ENCODE results near the gene CYP3A4. TPM values are rescaled to one million over a fixed set of nuclear protein-coding genes. Genes with fewer than 3 reads are reported as not detected.
"Not testable (repeated sequence)": the region's sequence is repeated elsewhere in the genome, so short reads cannot be mapped to it uniquely, and the experiment has no call there.

The CYP3A4 gene
- polyA plus RNA-seq, 1 experiment: not detected

GRCh38 chr7:99729486-99730237, 54.3 kb downstream of the CYP3A4 start:
- ChIA-PET CTCF (no interaction called here), POLR2A (no interaction called here)
- no peak for TF ChIP-seq CTCF (IDR thresholded peaks at IDR 0.05; ENCODE audit: low read depth, low read length)

GRCh38 chr7:99728615-99729014, 55.4 kb downstream of the CYP3A4 start:
- H3K27me3 ChIP-seq (ENCODE audit: control insufficient read depth, insufficient read depth, low read length): peaks cover 3% of the 10 kb centered on the region
- no peak for DNase-seq (ENCODE audit: low read depth, low spot score)
- H3K4me3 ChIP-seq (ENCODE audit: low read depth, low read length): no peak overlapping the region
- H3K9me3 ChIP-seq (ENCODE audit: control insufficient read depth, insufficient read depth, low read length): no peaks in the 10 kb centered on the region
- no peak for TF ChIP-seq CTCF (IDR thresholded peaks at IDR 0.05; ENCODE audit: low read depth, low read length)
- H3K27ac ChIP-seq (ENCODE audit: low read depth, low read length): no peak overlapping the region
- ChIA-PET POLR2A (no interaction called here), CTCF (no interaction called here)

More at GRCh38 chr7:99729486-99730237, 54.3 kb downstream of the CYP3A4 start:
- H3K27ac ChIP-seq (ENCODE audit: low read depth, low read length): no peak overlapping the region
- no peaks in the 10 kb centered on the region for H3K9me3 ChIP-seq (ENCODE audit: control insufficient read depth, insufficient read depth, low read length)
- peaks cover 3% of the 10 kb centered on the region for H3K27me3 ChIP-seq (ENCODE audit: control insufficient read depth, insufficient read depth, low read length)
- no peak overlapping the region for H3K4me3 ChIP-seq (ENCODE audit: low read depth, low read length)
- DNase-seq (ENCODE audit: low read depth, low spot score): no peak

GRCh38 chr7:99723201-99723600, 60.8 kb downstream of the CYP3A4 start:
- H3K27me3 ChIP-seq (ENCODE audit: control insufficient read depth, insufficient read depth, low read length); H3K9me3 ChIP-seq (ENCODE audit: control insufficient read depth, insufficient read depth, low read length); DNase-seq (ENCODE audit: low read depth, low spot score); POLR2A ChIA-PET; CTCF ChIA-PET; H3K27ac ChIP-seq (ENCODE audit: low read depth, low read length); H3K4me3 ChIP-seq (ENCODE audit: low read depth, low read length): not testable (repeated sequence)

- H3K9me3 ChIP-seq (ENCODE audit: control insufficient read depth, insufficient read depth, low read length): no peaks in the 10 kb centered on the region
- no peak for DNase-seq (ENCODE audit: low read depth, low spot score)
- ChIA-PET CTCF (no interaction called here), POLR2A (no interaction called here)
- H3K4me3 ChIP-seq (ENCODE audit: low read depth, low read length): no peak overlapping the region
- no peak overlapping the region for H3K27ac ChIP-seq (ENCODE audit: low read depth, low read length)
- H3K27me3 ChIP-seq (ENCODE audit: control insufficient read depth, insufficient read depth, low read length): peaks cover 6% of the 10 kb centered on the region
- no peak for TF ChIP-seq CTCF (IDR thresholded peaks at IDR 0.05; ENCODE audit: low read depth, low read length)
These were observed 63.0 kb downstream of the CYP3A4 start for GRCh38 chr7:99720800-99721595.

- no peak overlapping the region for H3K4me3 ChIP-seq (ENCODE audit: low read depth, low read length)
- H3K27me3 ChIP-seq (ENCODE audit: control insufficient read depth, insufficient read depth, low read length): peaks cover 9% of the 10 kb centered on the region
- no peaks in the 10 kb centered on the region for H3K9me3 ChIP-seq (ENCODE audit: control insufficient read depth, insufficient read depth, low read length)
- CTCF ChIA-PET: no interaction called here
- DNase-seq (ENCODE audit: low read depth, low spot score): no peak
- H3K27ac ChIP-seq (ENCODE audit: low read depth, low read length): no peak overlapping the region
- no peak for TF ChIP-seq CTCF (IDR thresholded peaks at IDR 0.05; ENCODE audit: low read depth, low read length)
- POLR2A ChIA-PET: no interaction called here
These were observed 63.8 kb downstream of the CYP3A4 start for GRCh38 chr7:99719996-99720769.
